Type B pancreatic cell (in vitro differentiated cells): ENCODE measurements around the gene ALDH1A3. TPM values are rescaled to one million over a fixed set of nuclear protein-coding genes. Genes with fewer than 3 reads are reported as not detected.

Source experiments
- DNase-seq: peaks from one replicate; pipeline ENCODE4 v3.0.0; 2021; ENCODE audit warnings: mixed read lengths; ENCODE audit not compliant: unreplicated experiment; ENCODE audit errors: extremely low spot score
- H3K27ac Mint-ChIP-seq: 2 replicates; pipeline ENCODE4 v1.8.0; 2021; ENCODE audit warnings: mild to moderate bottlenecking, mixed read lengths
- H3K27me3 Mint-ChIP-seq: 2 replicates; pipeline ENCODE4 v1.8.0; 2021; ENCODE audit warnings: mixed read lengths
- H3K36me3 Mint-ChIP-seq: 2 replicates; pipeline ENCODE4 v1.8.0; 2021; ENCODE audit warnings: mixed read lengths
- H3K4me1 Mint-ChIP-seq: one replicate; pipeline ENCODE4 v1.8.0; 2021; ENCODE audit warnings: mixed read lengths; ENCODE audit not compliant: unreplicated experiment
- H3K4me3 Mint-ChIP-seq: 2 replicates; pipeline ENCODE4 v1.8.0; 2021; ENCODE audit warnings: mild to moderate bottlenecking, mixed read lengths
- H3K9me3 Mint-ChIP-seq: 2 replicates; pipeline ENCODE4 v1.8.0; 2021; ENCODE audit warnings: mixed read lengths
- CTCF ChIP-seq: fragments of 200-600 bp; sonication (generic); conservative IDR thresholded peaks from 2 replicates; pipeline ENCODE4 v1.5.0; 2021; ENCODE audit warnings: antibody characterized with exemption, mild to moderate bottlenecking
- total RNA-seq: library from RNA; stranded (reverse); gene quantifications from 2 replicates; pipeline ENCODE4 v1.2.1, GENCODE V29; 2021; ENCODE audit warnings: low replicate concordance

The ALDH1A3 gene
- total RNA-seq, 1 donor from 2014 or later = 13.0 TPM

DNA sequence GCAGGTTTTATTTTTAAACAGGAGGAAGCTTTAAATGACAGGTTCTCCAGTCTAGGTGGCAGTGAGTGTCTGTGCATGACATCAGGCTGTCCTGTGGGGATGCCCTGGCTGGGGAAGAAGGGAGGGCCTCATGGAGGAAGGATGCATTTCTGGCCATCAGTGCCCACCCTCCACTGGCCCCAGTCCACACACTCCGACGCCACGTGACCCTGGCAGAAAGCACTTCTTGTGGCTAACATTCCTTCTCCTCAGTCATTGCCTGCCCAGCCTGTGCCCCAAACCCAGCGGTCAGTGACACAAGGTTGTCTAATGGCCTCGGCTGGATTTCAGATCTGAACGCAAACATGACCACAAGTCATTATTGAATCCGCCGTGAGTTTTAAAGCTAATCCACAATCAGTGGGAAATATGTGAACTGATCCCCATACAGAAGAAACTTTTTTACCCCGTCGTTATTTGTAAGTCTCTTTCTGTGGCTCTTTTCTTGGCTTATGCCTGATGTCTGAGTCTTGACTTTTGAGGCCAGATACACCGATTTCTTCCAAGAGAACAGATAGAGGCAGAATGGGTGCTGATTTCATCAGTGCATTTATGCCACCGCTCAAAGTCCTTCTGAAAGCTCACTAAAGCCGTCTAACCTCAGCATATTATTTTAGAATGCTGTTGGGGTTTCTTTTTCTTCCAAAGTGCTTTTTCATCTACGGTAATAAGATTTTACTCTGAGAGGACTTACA, 22.2 kb downstream of the ALDH1A3 start:
- Mint-ChIP-seq H3K4me3 (no peak overlapping the region), H3K36me3 (no peaks in the 10 kb centered on the region), H3K27me3 (peaks cover 29% of the 10 kb centered on the region), H3K27ac (no peak overlapping the region), H3K4me1 (peaks cover 29% of the 10 kb centered on the region), H3K9me3 (no peaks in the 10 kb centered on the region)
- no peak for DNase-seq
- no peak for TF ChIP-seq CTCF

DNA sequence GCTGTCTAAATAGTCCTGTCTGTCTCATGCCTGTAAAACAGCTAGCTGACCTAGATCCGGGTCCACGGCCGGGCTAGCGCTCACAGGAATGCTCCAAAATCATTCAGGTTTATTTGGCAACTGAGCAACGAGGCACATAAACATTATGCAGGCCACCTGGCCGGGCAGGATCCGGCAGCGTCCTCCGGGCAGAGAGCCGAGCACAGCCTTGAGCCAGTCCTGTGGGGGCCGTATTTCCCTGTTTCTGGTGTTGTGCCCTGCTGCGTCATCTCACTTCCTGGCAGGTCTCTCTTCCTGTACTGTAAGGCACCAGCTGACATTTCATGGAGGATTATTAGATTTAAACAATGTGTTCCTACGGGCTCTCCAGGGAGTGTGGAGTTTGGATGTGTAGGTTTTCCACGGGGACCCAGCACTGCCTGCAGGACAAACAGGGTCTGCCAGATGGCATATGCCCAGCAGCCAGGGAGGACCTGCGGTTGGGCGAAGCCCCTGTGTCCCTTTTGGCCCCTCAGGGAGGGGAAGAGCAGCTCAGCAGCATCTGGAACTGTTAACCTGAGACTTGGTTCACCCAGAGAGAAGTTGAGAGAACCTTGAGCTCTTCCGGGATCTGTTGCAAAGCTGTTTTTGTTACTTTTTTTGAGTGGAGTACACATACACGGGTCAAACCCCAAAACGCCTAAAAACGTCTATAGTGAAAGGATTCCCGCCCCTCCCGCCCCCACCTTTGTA, 23.0 kb downstream of the ALDH1A3 start:
- Mint-ChIP-seq H3K27me3 (peaks cover 22% of the 10 kb centered on the region), H3K27ac (no peak overlapping the region), H3K36me3 (no peaks in the 10 kb centered on the region), H3K9me3 (no peaks in the 10 kb centered on the region), H3K4me1 (peaks cover 29% of the 10 kb centered on the region), H3K4me3 (no peak overlapping the region)
- DNase-seq = no peak
- TF ChIP-seq CTCF = no peak

DNA sequence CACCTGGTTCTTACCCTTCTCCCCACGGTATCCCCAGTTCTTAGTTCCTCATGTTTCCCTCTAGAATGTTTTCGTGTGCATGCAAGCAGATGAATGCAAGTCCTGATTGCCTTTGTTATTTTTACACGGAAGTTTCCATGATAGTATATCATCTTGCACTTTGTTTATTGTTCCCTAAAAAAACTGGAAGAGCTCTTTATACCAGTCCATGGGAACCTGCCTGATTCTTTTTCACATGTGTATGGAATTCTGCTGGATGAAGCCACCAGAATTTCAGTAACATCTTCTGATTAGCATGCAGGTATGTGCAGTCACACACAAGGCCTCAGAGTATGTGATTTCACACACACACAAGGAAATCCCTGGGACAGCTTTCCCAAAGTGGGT, 23.5 kb downstream of the ALDH1A3 start:
- Mint-ChIP-seq H3K27ac (no peak overlapping the region), H3K4me3 (no peak overlapping the region), H3K36me3 (no peaks in the 10 kb centered on the region), H3K4me1 (peaks cover 29% of the 10 kb centered on the region), H3K9me3 (no peaks in the 10 kb centered on the region), H3K27me3 (peaks cover 22% of the 10 kb centered on the region)
- no peak for TF ChIP-seq CTCF
- no peak for DNase-seq

DNA sequence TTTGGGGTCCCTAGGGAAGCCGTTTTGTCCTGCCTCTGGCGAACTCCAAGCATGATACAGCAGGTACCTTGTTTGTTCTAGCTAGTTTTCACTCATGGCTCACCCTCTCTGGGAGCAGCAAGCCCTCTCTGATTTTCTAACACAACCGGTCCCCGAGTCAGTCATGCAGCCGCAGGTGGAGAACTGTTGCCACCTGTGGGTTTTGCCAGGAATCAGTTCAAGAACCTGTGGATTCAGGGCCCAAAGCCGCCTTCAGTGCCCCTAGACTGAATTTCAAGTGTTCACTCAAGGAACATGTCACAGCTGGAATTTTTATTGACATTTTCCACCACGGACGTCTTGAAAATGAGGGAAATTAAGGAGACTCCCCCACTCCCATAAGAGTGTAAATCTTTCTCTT, 26.2 kb downstream of the ALDH1A3 start:
- H3K4me1 Mint-ChIP-seq = peaks cover 23% of the 10 kb centered on the region
- no peak for DNase-seq
- H3K36me3 Mint-ChIP-seq = no peaks in the 10 kb centered on the region
- no peak overlapping the region for H3K4me3 Mint-ChIP-seq
- H3K27ac Mint-ChIP-seq = no peak overlapping the region
- peaks cover 10% of the 10 kb centered on the region for H3K27me3 Mint-ChIP-seq
- TF ChIP-seq CTCF = no peak
- no peaks in the 10 kb centered on the region for H3K9me3 Mint-ChIP-seq

- H3K27me3 Mint-ChIP-seq = peaks cover 17% of the 10 kb centered on the region
- H3K4me1 Mint-ChIP-seq = no peaks in the 10 kb centered on the region
- DNase-seq = no peak
- H3K27ac Mint-ChIP-seq = no peak overlapping the region
- H3K36me3 Mint-ChIP-seq = no peaks in the 10 kb centered on the region
- H3K9me3 Mint-ChIP-seq = no peaks in the 10 kb centered on the region
- no peak overlapping the region for H3K4me3 Mint-ChIP-seq
- TF ChIP-seq CTCF = no peak
Measured at GRCh38 chr15:100908466-100908865, 28.8 kb downstream of the ALDH1A3 start.
